ENCODE results near the gene PAX2. TPM values are rescaled to one million over a fixed set of nuclear protein-coding genes. Genes with fewer than 3 reads are reported as not detected.

Gene PAX2
- total and polyA plus RNA-seq, 2 of the 8 experiments (the other 6 are each of a cell fraction or from before 2014, with no cell fraction given), result 0.02 TPM; not detected in 1

DNA sequence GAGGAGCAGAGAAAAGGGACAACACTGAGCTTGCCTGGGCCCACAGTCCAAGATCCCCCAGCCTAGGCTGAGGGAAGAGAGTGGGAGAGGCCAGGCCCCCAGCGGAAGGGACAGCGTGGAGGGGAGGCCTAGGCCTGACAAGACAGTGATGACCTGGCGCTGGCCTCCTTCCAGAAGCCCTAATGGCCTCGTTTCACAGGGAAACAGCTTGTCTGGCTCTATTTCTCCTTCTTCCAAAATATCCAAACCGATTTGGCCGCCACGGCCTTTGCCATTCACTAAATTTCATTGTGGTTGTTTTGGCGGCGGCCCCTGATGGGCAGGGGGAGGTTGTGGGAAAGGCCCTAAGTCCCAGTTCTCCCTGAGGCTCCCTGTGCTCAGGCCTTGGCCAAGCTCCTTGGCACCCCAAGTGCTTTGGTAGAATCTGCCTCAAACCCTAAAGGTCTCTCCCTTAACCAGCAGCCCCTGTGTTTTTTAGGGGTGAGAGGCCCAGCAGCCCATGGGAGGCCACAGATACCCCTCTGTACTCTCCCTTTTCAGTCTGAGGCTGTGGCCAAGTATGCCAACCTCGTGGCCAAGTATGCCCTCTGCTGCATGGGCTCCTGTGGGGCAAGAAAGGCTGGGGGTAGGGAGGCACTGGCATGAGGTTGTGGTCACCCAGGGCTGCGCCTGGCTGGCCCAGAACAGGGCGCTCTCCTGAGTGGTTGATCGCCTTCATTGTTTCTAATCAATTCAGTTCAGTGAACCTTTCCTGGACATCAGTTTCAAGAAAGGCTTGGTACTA is 37.3 kb downstream of the PAX2 start:
- Histone ChIP-seq H2AK5ac (ENCODE audit: low read depth, low read length) (no peak overlapping the region), H3K4me1 (replicated peaks in 1 of 4; ENCODE audit: control insufficient read depth in 3 of 4, insufficient read depth in 4 of 4, low read length in 3 of 4) (peaks cover 0 to 5% (median 0%) of the 10 kb centered on the region in 4 experiments; a peak in 4 of 7 replicates), H3K14ac (ENCODE audit: insufficient read length) (no peak overlapping the region), H3K18ac (ENCODE audit: extremely low read depth, low read length) (no peak overlapping the region), H3K27ac (ENCODE audit: low read depth, low read length) (no peak overlapping the region), H2BK120ac (replicated peaks; ENCODE audit: low read depth, low read length) (no peak overlapping the region), H2AFZ (ENCODE audit: low read length) (no peak overlapping the region), H2BK20ac (ENCODE audit: low read length) (no peak overlapping the region), H2BK5ac (ENCODE audit: low read depth, low read length) (no peak overlapping the region), H3K79me2 (ENCODE audit: control insufficient read depth in 1 of 2, insufficient read depth in 2 of 2, low read length in 2 of 2) (no peaks in the 10 kb centered on the region), H3K79me1 (ENCODE audit: low read depth, low read length) (no peaks in the 10 kb centered on the region), H4K8ac (ENCODE audit: extremely low read depth, insufficient read depth, low read length) (no peak overlapping the region), H3K4me3 (ENCODE audit: extremely low read depth in 1 of 4, insufficient read depth in 2 of 4, low read depth in 3 of 4, low read length in 4 of 4) (no peak overlapping the region), H4K20me1 (replicated peaks in 1 of 2; ENCODE audit: control insufficient read depth in 1 of 2, insufficient read depth in 2 of 2, low read length in 2 of 2) (no peaks in the 10 kb centered on the region), H3K56ac (replicated peaks; ENCODE audit: insufficient read length, low read depth, low read length) (no peak overlapping the region), H3K4me2 (ENCODE audit: insufficient read depth in 1 of 2, low read depth in 2 of 2, low read length in 2 of 2) (no peak overlapping the region), H4K91ac (replicated peaks; ENCODE audit: insufficient read length, low read length) (no peak overlapping the region), H3K27me3 (replicated peaks in 1 of 4; ENCODE audit: control insufficient read depth in 3 of 4, extremely low read depth in 1 of 4, insufficient read depth in 3 of 4, low read length in 3 of 4) (peaks cover 0 to 4% (median 0%) of the 10 kb centered on the region in 4 experiments; a peak in 3 of 7 replicates), H3K9me3 (ENCODE audit: insufficient read depth in 2 of 2, low read depth in 1 of 2, low read length in 1 of 2) (no peaks in the 10 kb centered on the region), H3K9ac (replicated peaks in 1 of 4; ENCODE audit: extremely low read depth in 1 of 4, low read depth in 3 of 4, low read length in 3 of 4) (no peak overlapping the region), H3K36me3 (ENCODE audit: control insufficient read depth in 2 of 4, insufficient read depth in 4 of 4, low read length in 3 of 4) (no peaks in the 10 kb centered on the region), H3K23ac (ENCODE audit: insufficient read length) (no peak overlapping the region), H4K5ac (ENCODE audit: insufficient read length, low read depth, low read length) (no peak overlapping the region), H3K4ac (replicated peaks; ENCODE audit: insufficient read length, low read depth, low read length) (no peak overlapping the region), H2BK15ac (ENCODE audit: low read length) (no peak overlapping the region), H2BK12ac (ENCODE audit: low read depth, low read length) (no peak overlapping the region), H3K23me2 (ENCODE audit: low read depth, low read length) (no peaks in the 10 kb centered on the region)
- ChIA-PET POLR2A (ENCODE audit: partially characterized antibody) (no interaction called here), CTCF (ENCODE audit: partially characterized antibody) (interaction anchor here (0.5 to 2.4 kb wide), 5 partner anchors 10 to 514 kb away, joined by 3 to 8 read pairs (median 4); no protein-coding TSS in a partner anchor)
- FAIRE-seq (no peak), DNase-seq (ENCODE audit: low read depth in 1 of 2, low spot score in 2 of 2) (no peak)
- WGBS, 2 experiments (ENCODE audit: extremely low coverage in 1 of 2, insufficient coverage in 1 of 2, insufficient read length in 1 of 2, insufficient replicate concordance in 2 of 2, low coverage in 1 of 2, low lambda C conversion rate in 2 of 2, missing lambda C conversion rate in 1 of 2), result 84% methylated on average over 13 of the region's 13 CpGs; no CpG with 5 or more reads in 1 of the 2 experiments
- TF ChIP-seq NANOG (IDR thresholded peaks at IDR 0.05; ENCODE audit: insufficient read depth, low read depth, low read length, poor library complexity, severe bottlenecking), result no peak
- TF ChIP-seq TAF7 (optimal IDR thresholded peaks at IDR 0.05; ENCODE audit: borderline replicate concordance, low read depth, low read length), result no peak
- no peak for TF ChIP-seq TEAD4 (IDR thresholded peaks at IDR 0.05; ENCODE audit: low read depth, low read length)
- no peak for TF ChIP-seq JUN (IDR thresholded peaks at IDR 0.05; ENCODE audit: low read depth, low read length)
- TF ChIP-seq ZNF274 (IDR thresholded peaks at IDR 0.05; ENCODE audit: borderline replicate concordance, extremely low read depth, low read length), result no peak
- TF ChIP-seq, protein P1, sequence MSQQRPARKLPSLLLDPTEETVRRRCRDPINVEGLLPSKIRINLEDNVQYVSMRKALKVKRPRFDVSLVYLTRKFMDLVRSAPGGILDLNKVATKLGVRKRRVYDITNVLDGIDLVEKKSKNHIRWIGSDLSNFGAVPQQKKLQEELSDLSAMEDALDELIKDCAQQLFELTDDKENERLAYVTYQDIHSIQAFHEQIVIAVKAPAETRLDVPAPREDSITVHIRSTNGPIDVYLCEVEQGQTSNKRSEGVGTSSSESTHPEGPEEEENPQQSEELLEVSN (IDR thresholded peaks at IDR 0.05), result no peak
- no peak for TF ChIP-seq POLR2A (IDR thresholded peaks at IDR 0.05; ENCODE audit: control extremely low read depth in 1 of 2, low read depth in 2 of 2, low read length in 2 of 2)
- no peak for TF ChIP-seq EZH2 (IDR thresholded peaks at IDR 0.05; ENCODE audit: low read depth, low read length, severe bottlenecking)
- TF ChIP-seq SP2 (IDR thresholded peaks at IDR 0.05; ENCODE audit: low read length), result no peak
- TF ChIP-seq SP1 (IDR thresholded peaks at IDR 0.05; ENCODE audit: low read depth, low read length), result no peak
- no peak for TF ChIP-seq CHD1 (IDR thresholded peaks at IDR 0.05; ENCODE audit: low read depth, low read length)
- TF ChIP-seq TAF1 (IDR thresholded peaks at IDR 0.05; ENCODE audit: low read depth, low read length), result no peak

All from H1 (cell line).